Heart left ventricle (tissue), 16 donors: ENCODE data around the gene HIGD1A. TPM values are rescaled to one million over a fixed set of nuclear protein-coding genes. Genes with fewer than 3 reads are reported as not detected.
A peak's percentile ranks its signal among the peaks of the same experiment; 100 is the strongest.

Experiments
- ATAC-seq, 4 donors: fragments of 200-7000 bp; cut with Tn5 transposase; one replicate each; pipeline ENCODE4 v1.9.1; 2020 to 2022; ENCODE audit warnings: moderate library complexity in 4 of 4, mild to moderate bottlenecking in 3 of 4, moderate number of reproducible peaks in 1 of 4
- DNase-seq, 5 donors: peaks; one replicate each; pipeline ENCODE4 v3.0.0-alpha.2; 2020
- H3K27ac ChIP-seq, 12 donors: fragments of 200-600 bp; sonication (generic) in 4 of 12; one replicate each; pipeline versions ENCODE4 v1.5.0 to v1.8.0; 2016 to 2022; ENCODE audit warnings: mild to moderate bottlenecking in 2 of 12
- H3K27me3 ChIP-seq, 9 donors: fragments of 200-600 bp; sonication (generic) in 2 of 9; one replicate each; pipeline versions ENCODE4 v1.5.1 to v1.8.0; 2016 to 2022; ENCODE audit warnings: mild to moderate bottlenecking in 3 of 9
- H3K36me3 ChIP-seq, 9 donors: fragments of 200-600 bp; sonication (generic) in 2 of 9; one replicate each; pipeline versions ENCODE4 v1.5.0 to v1.8.0; 2018 to 2022; ENCODE audit warnings: mild to moderate bottlenecking in 2 of 9
- H3K4me1 ChIP-seq, 12 donors: fragments of 200-600 bp; sonication (generic) in 4 of 12; one replicate each; pipeline versions ENCODE4 v1.5.0 to v1.8.0; 2016 to 2022; ENCODE audit warnings: mild to moderate bottlenecking in 3 of 12
- H3K4me3 ChIP-seq, 12 donors: fragments of 200-600 bp; sonication (generic) in 4 of 12; one replicate each; pipeline versions ENCODE4 v1.5.0 to v1.8.0; 2017 to 2022; ENCODE audit warnings: mild to moderate bottlenecking in 9 of 12, moderate library complexity in 4 of 12
- H3K9me3 ChIP-seq, 12 donors: fragments of 200-600 bp; sonication (generic) in 4 of 12; one replicate each; pipeline versions ENCODE4 v1.5.0 to v1.8.0; 2016 to 2022; ENCODE audit warnings: mild to moderate bottlenecking in 1 of 12
- CTCF ChIP-seq, 12 donors: fragments of 200-600 bp; sonication (generic) in 4 of 12; IDR thresholded peaks; one replicate each; pipeline versions ENCODE4 v1.5.0 to v1.8.0; 2018 to 2022; ENCODE audit warnings: antibody characterized with exemption in 12 of 12, mild to moderate bottlenecking in 5 of 12
- POLR2A ChIP-seq, 2 donors: fragments of 450-650 bp; IDR thresholded peaks; one replicate each; pipeline ENCODE4 v1.6.1; 2017; ENCODE audit warnings: antibody characterized with exemption in 2 of 2, mild to moderate bottlenecking in 2 of 2, moderate library complexity in 2 of 2
- WGBS, 4 donors: extraction: QIAGEN DNeasy Blood & Tissue Kit in 2 of 4; methylation state at CpG; one replicate each; pipeline versions ENCODE4 v1.1.5 to v1.1.7; 2013 to 2018; 5-methylcytosine and 5-hydroxymethylcytosine counted together
- intact Hi-C, 10 donors: fragments of 100-400 bp; cut with DNase I; formaldehyde crosslinking; loops; one replicate each; pipeline versions ENCODE4 v1.11.1 to v1.14.2; 2022
- polyA plus RNA-seq, 2 donors: library from polyadenylated mRNA; stranded (reverse); fragments of 200-250 nt; gene quantifications; one replicate each; pipeline ENCODE4 v1.2.3, GENCODE V29; 2013
- total RNA-seq, 9 donors: library from RNA; depleted of rRNA in 2 of 9; stranded (reverse); fragments of >200 nt in 2 of 9; fragmentation: NEBNext Ultra II Directional in 3 of 9; extraction: Animal tissue kit (Norgen Biotek cat#: 25700) in 3 of 9; gene quantifications; one replicate each; pipeline versions ENCODE4 v1.1.0 to v1.2.4, GENCODE V29; 2016 to 2023
- donor health status: ischemic (EF 13 %, LVEDD 7.1; RV severe dilation, severe dysfunction).
- donor health status: healthy with polysubstance abuse.
- donor health status: DM: no; HTN: yes; CAD: no.
- donor health status: DM: no; HTN: no; CAD: no.
- donor health status: ischemic (EF 25% LVEDD 6.9; RV normal size, moderate dysfunction).
- donor health status: ischemic (EF 25% LVEDD 5.7; RV mildly dilated, moderate dysfunction).
- donor health status: healthy.
- donor health status: DM: yes; HTN: yes; CAD: no.
- donor health status: ischemic (EF 35%, LVEDD 5.7; RV mildly dilated, moderate dysfunction).
- donor health status: nonischemic (EF 11% LVEDD 7.7; RV severe dilation, severe dysfunction).
- donor health status: DM: yes; HTN: yes; CAD: no.
- donor health status: PGD.
- donor health status: ischemic (EF 29% LVEDD 5.4; RV normal size, mild dysfunction).
- donor health status: nonischemic (EF 23%, LVEDD 6.1; RV moderate dilation, normal function).

The HIGD1A gene
- total and polyA plus RNA-seq, 11 donors, result 170 to 497 (median 313) TPM

DNA sequence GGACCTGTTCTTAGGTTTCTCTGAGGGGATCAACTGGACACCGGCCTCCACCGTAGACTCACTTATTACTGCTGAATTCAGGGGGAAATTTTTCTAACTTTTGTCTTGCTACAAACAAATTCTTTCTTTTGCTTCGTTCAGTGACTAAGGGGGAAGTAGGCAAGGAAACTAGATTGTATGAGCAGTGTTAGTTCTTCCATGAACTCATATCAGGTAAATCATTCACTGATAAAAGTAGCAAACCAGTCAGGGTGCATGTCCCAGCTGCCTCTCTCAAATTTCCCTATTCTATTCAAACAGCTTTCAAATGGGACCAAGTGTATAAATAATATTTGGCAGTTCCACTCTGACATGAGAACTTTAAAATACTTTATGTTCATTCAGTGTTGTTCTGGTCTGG, 23.9 kb downstream of the HIGD1A start:
- TF ChIP-seq CTCF (IDR thresholded peaks at IDR 0.05) (no peak), POLR2A (IDR thresholded peaks at IDR 0.05) (no peak)
- ATAC-seq (peak in 1 of 4 donors; percentile 2), DNase-seq (no peak)
- no peaks in the 10 kb centered on the region for H3K9me3 ChIP-seq
- peaks cover 0 to 11% (median 1%) of the 10 kb centered on the region in 12 donors for H3K4me1 ChIP-seq
- peaks cover 0 to 39% (median 30%) of the 10 kb centered on the region in 9 donors for H3K36me3 ChIP-seq
- H3K4me3 ChIP-seq, result no peak overlapping the region
- 75 to 82% (median 76%) methylated on average over 3 of the region's 3 CpGs for WGBS, 4 donors
- no peaks in the 10 kb centered on the region for H3K27me3 ChIP-seq
- peak overlapping the region in 3 of 12 donors; percentile 12 to 63 (median 53) for H3K27ac ChIP-seq
- intact Hi-C loops, result loop anchor here (1.0 to 5.0 kb wide), 8 partner anchors 47 to 102 kb away; no protein-coding TSS in a partner anchor

DNA sequence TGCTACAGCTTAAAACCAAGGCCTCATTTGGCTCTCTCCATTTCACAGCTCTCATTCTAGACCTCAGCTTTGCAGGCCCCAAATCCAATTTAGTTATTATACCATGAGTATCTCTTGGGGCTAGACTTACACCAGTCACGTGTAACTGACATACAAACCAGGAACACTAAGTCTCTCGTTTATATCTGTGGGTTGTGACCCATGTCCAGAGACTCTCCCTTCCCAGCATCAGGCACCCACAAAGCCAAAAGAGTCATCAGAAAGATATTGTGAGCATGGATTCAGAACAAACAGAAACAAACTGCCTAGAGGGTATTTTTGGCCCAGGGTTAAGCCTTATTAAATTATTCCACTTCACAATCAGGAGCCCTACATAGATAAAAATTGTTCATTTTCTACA, 25.6 kb downstream of the HIGD1A start:
- 48 to 70% (median 52%) methylated on average over 2 of the region's 2 CpGs for WGBS, 4 donors
- DNase-seq, result no peak
- Histone ChIP-seq H3K4me1 (peaks cover 0 to 12% (median 4%) of the 10 kb centered on the region in 12 donors), H3K27me3 (no peaks in the 10 kb centered on the region), H3K4me3 (no peak overlapping the region), H3K36me3 (peaks cover 0 to 22% (median 15%) of the 10 kb centered on the region in 9 donors), H3K9me3 (no peaks in the 10 kb centered on the region), H3K27ac (peak overlapping the region in 9 of 12 donors; percentile 2 to 69 (median 46))
- ATAC-seq, result peak; percentile 73 to 80 (median 76)
- TF ChIP-seq POLR2A (IDR thresholded peaks at IDR 0.05), result no peak
- no peak for TF ChIP-seq CTCF (IDR thresholded peaks at IDR 0.05)
- intact Hi-C loops, result loop anchor here in 2 of 10 donors (2.0 to 5.0 kb wide), 2 partner anchors 64 to 102 kb away; no protein-coding TSS in a partner anchor

- peak overlapping the region in 8 of 12 donors; percentile 33 to 94 (median 62) for H3K27ac ChIP-seq
- H3K4me3 ChIP-seq, result peak overlapping the region; percentile 15 to 73 (median 56)
- no peak for DNase-seq
- 7 to 10% (median 8%) methylated on average over 6 of the region's 6 CpGs for WGBS, 4 donors
- H3K4me1 ChIP-seq, result peaks cover 0 to 21% (median 9%) of the 10 kb centered on the region in 12 donors
- peak in 2 of 4 donors; percentile 3 to 7 for ATAC-seq
- TF ChIP-seq CTCF (IDR thresholded peaks at IDR 0.05) (no peak), POLR2A (IDR thresholded peaks at IDR 0.05) (no peak)
- no peaks in the 10 kb centered on the region for H3K9me3 ChIP-seq
- no peaks in the 10 kb centered on the region for H3K27me3 ChIP-seq
- intact Hi-C loops, result no loop called here
- no peaks in the 10 kb centered on the region for H3K36me3 ChIP-seq
Observed at GRCh38 chr3:42773409-42773751, 30.9 kb downstream of the HIGD1A start.

DNA sequence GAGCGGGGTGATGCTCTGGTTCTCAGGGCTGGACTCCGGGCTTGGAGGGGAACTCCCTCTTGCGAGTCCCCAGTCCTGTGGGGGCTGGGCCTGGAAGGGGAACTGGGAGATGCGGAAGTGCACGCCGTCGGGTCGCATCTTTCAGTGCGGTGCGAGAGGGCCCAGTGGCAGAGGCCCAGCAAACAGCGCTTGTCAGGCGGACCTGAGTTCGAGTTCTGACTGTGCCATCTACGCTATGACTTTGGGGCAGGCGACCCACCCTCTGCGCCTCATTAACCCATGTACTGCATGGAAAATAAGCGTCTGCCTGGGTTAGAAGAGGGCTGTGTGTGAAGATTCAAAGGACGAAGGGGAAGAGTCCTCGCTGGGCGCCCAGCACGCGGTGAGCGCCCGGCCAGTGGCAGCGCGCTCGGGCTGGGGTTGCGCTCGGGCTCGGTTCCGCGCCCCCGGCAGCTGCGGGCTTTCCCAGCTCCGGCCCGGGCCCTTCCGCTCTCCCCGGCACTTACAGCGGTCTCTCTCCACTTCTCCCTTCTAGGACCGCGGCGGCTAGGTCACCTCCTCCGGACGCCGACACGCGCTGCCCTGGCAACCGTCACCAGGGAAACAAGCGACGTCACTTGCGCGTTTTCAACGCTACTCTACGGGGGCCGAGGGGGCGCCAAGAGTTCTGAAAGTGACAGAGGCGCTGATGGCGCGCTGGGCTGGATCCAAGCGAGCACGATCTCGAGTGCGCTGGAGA, 31.5 kb downstream of the HIGD1A start, which contains the start of gene CCDC13:
Gene CCDC13 (minus strand): TSS at position 584 of the 739 bp plus-strand sequence. CDS start 14,908 bp downstream, outside the sequence.
- intact Hi-C loops, result no loop called here
- H3K36me3 ChIP-seq, result no peaks in the 10 kb centered on the region
- ATAC-seq (peak; percentile 95 to 99 (median 97)), DNase-seq (peak; percentile 97 to 98 (median 98))
- H3K27me3 ChIP-seq, result no peaks in the 10 kb centered on the region
- H3K4me3 ChIP-seq, result peak within 1 kb of the TSS; percentile 15 to 73 (median 56)
- peak within 1 kb of the TSS in 11 of 12 donors; percentile 33 to 94 (median 64) for H3K27ac ChIP-seq
- TF ChIP-seq CTCF (IDR thresholded peaks at IDR 0.05) (peak in 1 of 12 donors; percentile 15), POLR2A (IDR thresholded peaks at IDR 0.05) (peak in 1 of 2 donors; percentile 46)
- WGBS, 4 donors, result 3 to 4% (median 4%) methylated on average over 21 to 63 of the region's 63 CpGs
- H3K9me3 ChIP-seq, result no peaks in the 10 kb centered on the region
- peaks cover 0 to 16% (median 9%) of the 10 kb centered on the region in 12 donors for H3K4me1 ChIP-seq
